ENCODE results near the gene HNRNPF.

The HNRNPF gene

GRCh38 chr10:43371418-43371817 is 37.6 kb downstream of the HNRNPF start, which contains the start of gene FXYD4:
FXYD4 (plus strand) TSS chr10:43371636; CDS start chr10:43373747, 2,111 bp downstream.
- Histone ChIP-seq H3K9ac (ENCODE audit: low read depth, low read length) (no peak within 1 kb of the TSS), H3K4me1 (ENCODE audit: insufficient read depth, low read length) (peaks cover 6% of the 10 kb centered on the region; the same call in 1 of the 2 replicates), H3K27ac (ENCODE audit: low read length) (no peak within 1 kb of the TSS), H3K9me3 (ENCODE audit: insufficient read depth, low read depth, low read length) (no peaks in the 10 kb centered on the region), H3K27me3 (ENCODE audit: insufficient read depth, low read length) (no peaks in the 10 kb centered on the region), H3K4me3 (ENCODE audit: low read length) (no peak within 1 kb of the TSS), H3K36me3 (ENCODE audit: insufficient read depth, low read depth, low read length) (no peaks in the 10 kb centered on the region)

- Histone ChIP-seq H3K4me1 (ENCODE audit: insufficient read depth, low read length) (peaks cover 6% of the 10 kb centered on the region; the same call in 1 of the 2 replicates), H3K9ac (ENCODE audit: low read depth, low read length) (no peak overlapping the region), H3K27ac (ENCODE audit: low read length) (no peak overlapping the region)
Observed at GRCh38 chr10:43370671-43371215, 38.2 kb downstream of the HNRNPF start.

GRCh38 chr10:43369921-43370320 is 39.1 kb downstream of the HNRNPF start:
- Histone ChIP-seq H3K36me3 (ENCODE audit: insufficient read depth, low read depth, low read length) (no peaks in the 10 kb centered on the region), H3K4me1 (ENCODE audit: insufficient read depth, low read length) (peaks cover 6% of the 10 kb centered on the region; the same call in 1 of the 2 replicates), H3K9me3 (ENCODE audit: insufficient read depth, low read depth, low read length) (no peaks in the 10 kb centered on the region), H3K27ac (ENCODE audit: low read length) (no peak overlapping the region), H3K27me3 (ENCODE audit: insufficient read depth, low read length) (no peaks in the 10 kb centered on the region), H3K9ac (ENCODE audit: low read depth, low read length) (no peak overlapping the region), H3K4me3 (ENCODE audit: low read length) (no peak overlapping the region)

More at GRCh38 chr10:43370671-43371215, 38.2 kb downstream of the HNRNPF start:
- H3K4me3 ChIP-seq (ENCODE audit: low read length): no peak overlapping the region
- H3K27me3 ChIP-seq (ENCODE audit: insufficient read depth, low read length): no peaks in the 10 kb centered on the region
- H3K9me3 ChIP-seq (ENCODE audit: insufficient read depth, low read depth, low read length): no peaks in the 10 kb centered on the region
- no peaks in the 10 kb centered on the region for H3K36me3 ChIP-seq (ENCODE audit: insufficient read depth, low read depth, low read length)

- H3K27me3 ChIP-seq (ENCODE audit: insufficient read depth, low read length): no peaks in the 10 kb centered on the region
- H3K27ac ChIP-seq (ENCODE audit: low read length): no peak overlapping the region
- no peak overlapping the region for H3K4me3 ChIP-seq (ENCODE audit: low read length)
- no peaks in the 10 kb centered on the region for H3K36me3 ChIP-seq (ENCODE audit: insufficient read depth, low read depth, low read length)
- no peaks in the 10 kb centered on the region for H3K9me3 ChIP-seq (ENCODE audit: insufficient read depth, low read depth, low read length)
- H3K9ac ChIP-seq (ENCODE audit: low read depth, low read length): no peak overlapping the region
- H3K4me1 ChIP-seq (ENCODE audit: insufficient read depth, low read length): no peaks in the 10 kb centered on the region
Observed at GRCh38 chr10:43365001-43365400, 44.0 kb downstream of the HNRNPF start.

- peak overlapping the region; percentile 61; the same call in 1 of the 2 replicates for H3K9ac ChIP-seq (ENCODE audit: low read depth, low read length)
- H3K27ac ChIP-seq (ENCODE audit: low read length): no peak overlapping the region
- H3K36me3 ChIP-seq (ENCODE audit: insufficient read depth, low read depth, low read length): no peaks in the 10 kb centered on the region
- no peaks in the 10 kb centered on the region for H3K9me3 ChIP-seq (ENCODE audit: insufficient read depth, low read depth, low read length)
- no peaks in the 10 kb centered on the region for H3K4me1 ChIP-seq (ENCODE audit: insufficient read depth, low read length)
- peak overlapping the region; percentile 70; the same call in 1 of the 2 replicates for H3K4me3 ChIP-seq (ENCODE audit: low read length)
- no peaks in the 10 kb centered on the region for H3K27me3 ChIP-seq (ENCODE audit: insufficient read depth, low read length)
Observed at GRCh38 chr10:43362191-43362839, 46.7 kb downstream of the HNRNPF start.

DNA sequence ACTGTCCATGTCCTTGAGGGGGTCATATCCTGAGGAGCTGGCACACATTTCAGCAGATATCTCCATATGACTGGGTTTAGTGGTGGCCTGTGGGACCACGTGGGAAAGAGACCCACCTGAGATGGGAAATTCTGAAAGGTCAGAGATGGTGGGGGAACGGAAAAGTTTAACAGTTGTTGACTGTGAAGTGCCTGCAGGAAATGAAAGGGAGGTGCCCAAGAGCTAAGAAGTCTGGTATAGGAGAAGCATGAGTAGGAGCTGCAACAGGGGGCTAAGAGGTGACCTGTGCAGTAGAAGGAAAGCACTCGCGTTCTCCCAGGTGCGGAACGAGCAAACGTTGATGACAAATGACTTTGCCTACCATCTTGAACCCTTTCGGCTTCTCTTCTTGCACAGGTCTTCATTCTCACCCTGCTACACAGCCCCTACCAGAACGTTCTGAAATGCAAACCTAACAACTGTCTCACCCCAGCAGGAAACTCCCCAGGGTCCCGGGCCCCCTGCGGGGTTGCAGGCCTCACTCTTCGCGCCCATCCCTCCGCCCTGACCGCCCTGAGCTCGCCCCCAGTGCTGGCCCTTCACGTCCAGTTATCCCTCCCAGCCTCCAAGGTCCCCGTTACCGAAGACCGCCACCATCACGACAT is 47.3 kb downstream of the HNRNPF start:
- Histone ChIP-seq H3K9ac (ENCODE audit: low read depth, low read length) (peak overlapping the region; percentile 61; the same call in 1 of the 2 replicates), H3K27me3 (ENCODE audit: insufficient read depth, low read length) (no peaks in the 10 kb centered on the region), H3K36me3 (ENCODE audit: insufficient read depth, low read depth, low read length) (no peaks in the 10 kb centered on the region), H3K4me1 (ENCODE audit: insufficient read depth, low read length) (no peaks in the 10 kb centered on the region), H3K27ac (ENCODE audit: low read length) (no peak overlapping the region), H3K4me3 (ENCODE audit: low read length) (peak overlapping the region; percentile 70; the same call in 1 of the 2 replicates), H3K9me3 (ENCODE audit: insufficient read depth, low read depth, low read length) (no peaks in the 10 kb centered on the region)

GRCh38 chr10:43360086-43360485 is 48.9 kb downstream of the HNRNPF start:
- H3K27me3 ChIP-seq (ENCODE audit: insufficient read depth, low read length): no peaks in the 10 kb centered on the region
- no peak overlapping the region for H3K4me3 ChIP-seq (ENCODE audit: low read length)
- H3K4me1 ChIP-seq (ENCODE audit: insufficient read depth, low read length): 0 out of 2 replicates have a peak, but pooled peaks cover 3% of the 10 kb centered on the region
- no peaks in the 10 kb centered on the region for H3K36me3 ChIP-seq (ENCODE audit: insufficient read depth, low read depth, low read length)
- no peak overlapping the region for H3K9ac ChIP-seq (ENCODE audit: low read depth, low read length)
- H3K9me3 ChIP-seq (ENCODE audit: insufficient read depth, low read depth, low read length): no peaks in the 10 kb centered on the region
- H3K27ac ChIP-seq (ENCODE audit: low read length): no peak overlapping the region

DNA sequence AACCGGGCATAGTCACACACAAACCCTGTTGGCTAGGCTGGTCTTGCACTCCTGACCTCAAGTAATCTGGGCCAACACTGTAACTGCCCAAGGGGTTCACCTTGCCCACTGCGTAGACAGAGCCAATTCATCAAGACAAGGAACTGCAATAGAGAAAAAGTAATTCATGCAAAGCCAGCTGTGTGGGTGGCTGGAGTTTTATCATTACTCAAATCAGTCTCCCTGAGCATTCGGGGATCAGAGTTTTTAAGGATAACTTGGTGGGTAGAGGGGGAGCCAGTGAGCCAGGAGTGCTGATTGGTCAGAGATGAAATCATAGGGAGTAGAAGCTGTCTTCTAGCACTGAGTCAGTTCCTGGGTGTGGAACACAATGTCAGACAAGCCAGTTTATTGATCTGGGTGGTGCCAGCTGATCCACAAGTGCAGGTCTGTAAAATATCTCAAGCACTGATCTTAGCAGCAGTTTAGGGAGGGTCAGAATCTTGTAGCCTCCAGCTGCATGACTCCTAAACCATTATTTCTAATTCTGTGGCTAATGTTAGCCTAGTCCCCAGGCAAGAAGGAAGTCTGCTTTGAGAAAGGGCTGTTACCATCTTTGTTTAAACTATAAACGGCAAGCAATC is 53.1 kb downstream of the HNRNPF start:
- H3K9ac ChIP-seq (ENCODE audit: low read depth, low read length): no peak overlapping the region
- H3K4me1 ChIP-seq (ENCODE audit: insufficient read depth, low read length): peaks cover 13% of the 10 kb centered on the region; the same call in 1 of the 2 replicates
- no peak overlapping the region for H3K27ac ChIP-seq (ENCODE audit: low read length)
- H3K4me3 ChIP-seq (ENCODE audit: low read length): no peak overlapping the region
- H3K9me3 ChIP-seq (ENCODE audit: insufficient read depth, low read depth, low read length): no peaks in the 10 kb centered on the region
- H3K36me3 ChIP-seq (ENCODE audit: insufficient read depth, low read depth, low read length): no peaks in the 10 kb centered on the region
- H3K27me3 ChIP-seq (ENCODE audit: insufficient read depth, low read length): no peaks in the 10 kb centered on the region

DNA sequence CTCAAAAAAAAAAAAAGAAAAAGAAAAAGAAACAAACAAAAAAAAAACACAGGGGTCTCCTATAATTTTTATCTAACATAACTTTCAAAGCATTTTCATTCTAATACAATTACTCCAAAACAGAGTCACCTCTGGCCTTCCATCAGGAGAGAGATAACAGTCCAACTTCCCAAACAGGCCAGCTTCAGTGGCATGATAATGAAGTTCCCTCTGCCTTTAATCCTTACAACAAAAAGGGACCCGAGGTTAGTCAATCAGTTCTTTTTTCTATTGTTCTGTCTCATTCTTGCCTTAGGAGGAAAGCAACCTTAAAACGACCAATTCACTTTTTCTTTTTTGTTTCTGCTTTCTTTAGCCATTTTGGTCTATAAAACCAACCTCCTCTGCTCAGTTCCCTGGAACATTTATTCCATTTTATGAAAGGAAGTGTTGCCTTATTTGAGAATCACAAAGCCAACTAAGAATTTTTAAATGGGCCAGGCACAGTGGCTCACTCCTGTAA is 54.1 kb downstream of the HNRNPF start:
- H3K27me3 ChIP-seq (ENCODE audit: insufficient read depth, low read length): no peaks in the 10 kb centered on the region
- H3K36me3 ChIP-seq (ENCODE audit: insufficient read depth, low read depth, low read length): no peaks in the 10 kb centered on the region
- no peaks in the 10 kb centered on the region for H3K9me3 ChIP-seq (ENCODE audit: insufficient read depth, low read depth, low read length)
- no peak overlapping the region for H3K4me3 ChIP-seq (ENCODE audit: low read length)
- peaks cover 13% of the 10 kb centered on the region; the same call in 1 of the 2 replicates for H3K4me1 ChIP-seq (ENCODE audit: insufficient read depth, low read length)
- no peak overlapping the region for H3K9ac ChIP-seq (ENCODE audit: low read depth, low read length)
- H3K27ac ChIP-seq (ENCODE audit: low read length): no peak overlapping the region

- peaks cover 13% of the 10 kb centered on the region; the same call in 1 of the 2 replicates for H3K4me1 ChIP-seq (ENCODE audit: insufficient read depth, low read length)
- H3K36me3 ChIP-seq (ENCODE audit: insufficient read depth, low read depth, low read length): no peaks in the 10 kb centered on the region
- H3K9me3 ChIP-seq (ENCODE audit: insufficient read depth, low read depth, low read length): no peaks in the 10 kb centered on the region
- no peak overlapping the region for H3K27ac ChIP-seq (ENCODE audit: low read length)
- no peak overlapping the region for H3K4me3 ChIP-seq (ENCODE audit: low read length)
- no peak overlapping the region for H3K9ac ChIP-seq (ENCODE audit: low read depth, low read length)
- H3K27me3 ChIP-seq (ENCODE audit: insufficient read depth, low read length): no peaks in the 10 kb centered on the region
Observed at GRCh38 chr10:43354330-43354635, 54.7 kb downstream of the HNRNPF start.

GRCh38 chr10:43353495-43354329 is 55.3 kb downstream of the HNRNPF start:
- Histone ChIP-seq H3K4me1 (ENCODE audit: insufficient read depth, low read length) (peaks cover 13% of the 10 kb centered on the region; the same call in 1 of the 2 replicates), H3K27me3 (ENCODE audit: insufficient read depth, low read length) (no peaks in the 10 kb centered on the region), H3K4me3 (ENCODE audit: low read length) (no peak overlapping the region), H3K9ac (ENCODE audit: low read depth, low read length) (peak overlapping the region; percentile 53; the same call in 1 of the 2 replicates), H3K36me3 (ENCODE audit: insufficient read depth, low read depth, low read length) (no peaks in the 10 kb centered on the region), H3K9me3 (ENCODE audit: insufficient read depth, low read depth, low read length) (no peaks in the 10 kb centered on the region), H3K27ac (ENCODE audit: low read length) (no peak overlapping the region)

Measured in iPS-20b (cell line).